ENCODE data around the gene PRPH. TPM values are rescaled to one million over a fixed set of nuclear protein-coding genes. Genes with fewer than 3 reads are reported as not detected.
A peak's percentile ranks its signal among the peaks of the same experiment; 100 is the strongest.

Gene PRPH
- total and polyA plus RNA-seq, 2 donors from 2014 or later, result 0.71 to 2.7 TPM

- Histone ChIP-seq H3K36me3 (ENCODE audit: control insufficient read depth in 2 of 3, insufficient read depth in 3 of 3, low read length in 3 of 3) (no peaks in the 10 kb centered on the region), H3K4me1 (ENCODE audit: control insufficient read depth in 2 of 3, insufficient read depth in 2 of 3, low read depth in 1 of 3, low read length in 3 of 3) (peaks cover 3 to 35% (median 24%) of the 10 kb centered on the region in 3 donors), H3K9ac (ENCODE audit: low read length in 3 of 3) (peak overlapping the region in 1 of 3 donors; percentile 47), H3K27me3 (ENCODE audit: control insufficient read depth, insufficient read depth, low read length) (no peaks in the 10 kb centered on the region), H3K4me3 (ENCODE audit: low read length in 3 of 3) (peak overlapping the region; percentile 63 to 71 (median 68)), H3K27ac (ENCODE audit: low read depth in 2 of 2, low read length in 2 of 2) (peak overlapping the region; percentile 16 to 71), H3K9me3 (ENCODE audit: control insufficient read depth in 2 of 3, insufficient read depth in 1 of 3, low read length in 3 of 3) (no peaks in the 10 kb centered on the region)
- TF ChIP-seq CTCF (IDR thresholded peaks at IDR 0.05; ENCODE audit: borderline replicate concordance, extremely low read depth, insufficient read depth), result peak; percentile 76
- no peak for FAIRE-seq
- intact Hi-C loops (cut with DNase I), result no loop called here
- peak; percentile 91 to 97 (median 95) for DNase-seq
These were observed 52.6 kb downstream of the PRPH start for GRCh38 chr12:49347311-49348193.

Other genes with a start within 250 kb of the PRPH start
- 89.9 TPM for gene KMT2D, start 234.4 kb upstream of the PRPH start, total RNA-seq
- gene KMT2D, start 234.4 kb upstream of the PRPH start, polyA plus RNA-seq (ENCODE audit: insufficient read depth, low read depth, low replicate concordance), result 5.0 TPM
- 0.69 TPM for gene RHEBL1, start 225.2 kb upstream of the PRPH start, total RNA-seq
- 0.52 TPM for gene RHEBL1, start 225.2 kb upstream of the PRPH start, polyA plus RNA-seq (ENCODE audit: insufficient read depth, low read depth, low replicate concordance)
- gene DHH, start 200.3 kb upstream of the PRPH start, total RNA-seq, result 1.6 TPM
- 0.54 TPM for gene DHH, start 200.3 kb upstream of the PRPH start, polyA plus RNA-seq (ENCODE audit: insufficient read depth, low read depth, low replicate concordance)
- 64.8 TPM for gene LMBR1L, start 184.3 kb upstream of the PRPH start, total RNA-seq
- gene LMBR1L, start 184.3 kb upstream of the PRPH start, polyA plus RNA-seq (ENCODE audit: insufficient read depth, low read depth, low replicate concordance), result 21.2 TPM
- 537 TPM for gene TUBA1B, start 163.8 kb upstream of the PRPH start, total RNA-seq
- 533 TPM for gene TUBA1B, start 163.8 kb upstream of the PRPH start, polyA plus RNA-seq (ENCODE audit: insufficient read depth, low read depth, low replicate concordance)
- 94.3 TPM for gene TUBA1A, start 106.1 kb upstream of the PRPH start, total RNA-seq
- gene TUBA1A, start 106.1 kb upstream of the PRPH start, polyA plus RNA-seq (ENCODE audit: insufficient read depth, low read depth, low replicate concordance), result 128 TPM
- gene TUBA1C, start 30.1 kb upstream of the PRPH start, total RNA-seq, result 149 TPM
- 204 TPM for gene TUBA1C, start 30.1 kb upstream of the PRPH start, polyA plus RNA-seq (ENCODE audit: insufficient read depth, low read depth, low replicate concordance)
- 1.0 TPM for gene TROAP, start 28.1 kb downstream of the PRPH start, total RNA-seq
- gene TROAP, start 28.1 kb downstream of the PRPH start, polyA plus RNA-seq (ENCODE audit: insufficient read depth, low read depth, low replicate concordance), result 1.5 TPM
- gene C1QL4, start 42.0 kb downstream of the PRPH start, total RNA-seq, result 1.0 TPM
- not detected for gene C1QL4, start 42.0 kb downstream of the PRPH start, polyA plus RNA-seq (ENCODE audit: insufficient read depth, low read depth, low replicate concordance)
- gene DNAJC22, start 51.7 kb downstream of the PRPH start, total RNA-seq, result 16.2 TPM
- 15.1 TPM for gene DNAJC22, start 51.7 kb downstream of the PRPH start, polyA plus RNA-seq (ENCODE audit: insufficient read depth, low read depth, low replicate concordance)
- gene SPATS2, start 72.3 kb downstream of the PRPH start, total RNA-seq, result 23.7 TPM
- 10.0 TPM for gene SPATS2, start 72.3 kb downstream of the PRPH start, polyA plus RNA-seq (ENCODE audit: insufficient read depth, low read depth, low replicate concordance)
- gene KCNH3, start 243.9 kb downstream of the PRPH start, total RNA-seq, result 2.8 TPM
- gene KCNH3, start 243.9 kb downstream of the PRPH start, polyA plus RNA-seq (ENCODE audit: insufficient read depth, low read depth, low replicate concordance), result 1.4 TPM